Measurements from ENCODE around the gene DNER.

Gene DNER

DNA sequence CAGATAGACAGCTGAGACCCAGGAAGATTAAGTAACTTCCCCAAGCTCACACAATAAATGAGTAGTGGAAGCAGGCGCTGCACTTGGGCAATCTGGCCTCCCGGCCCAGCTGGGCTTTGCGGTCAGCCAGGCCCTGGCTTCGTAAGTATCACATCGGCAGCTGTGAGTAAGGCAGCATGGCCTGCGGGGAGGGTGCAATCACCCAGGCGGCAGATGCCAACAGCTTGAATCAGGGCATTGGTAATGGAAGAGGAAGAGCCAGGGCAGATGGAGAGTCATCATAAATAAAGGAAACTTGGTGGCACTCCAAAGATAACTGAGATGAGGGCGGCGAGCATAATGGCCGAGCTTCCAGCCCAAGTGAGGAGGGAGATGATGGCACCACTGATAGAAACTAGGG is 225.3 kb downstream of the DNER start:
- peak; percentile 31 for DNase-seq (ENCODE audit: low read depth)

- DNase-seq (ENCODE audit: low read depth) = no peak
Measured at GRCh38 chr2:229488232-229488631, 226.1 kb downstream of the DNER start.

DNA sequence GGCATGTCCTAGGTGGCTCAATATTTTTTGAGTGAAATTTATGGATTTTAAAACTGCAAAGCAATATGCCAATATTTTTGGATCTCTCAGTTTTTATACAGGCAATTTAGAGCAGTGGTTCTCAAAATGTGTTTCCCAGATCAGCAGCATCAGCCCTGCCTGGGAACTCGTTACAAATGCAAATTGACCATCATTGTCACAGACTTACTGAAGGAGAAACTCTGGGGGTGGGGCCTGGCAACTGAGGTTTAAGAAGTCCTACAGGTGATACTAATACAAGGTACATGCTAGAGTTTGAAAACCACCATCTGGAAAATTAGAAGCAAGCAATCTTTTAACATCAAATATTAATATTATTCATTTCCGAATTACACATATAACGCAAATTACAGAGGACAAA is 227.7 kb downstream of the DNER start:
- no peak for DNase-seq (ENCODE audit: low read depth)

DNA sequence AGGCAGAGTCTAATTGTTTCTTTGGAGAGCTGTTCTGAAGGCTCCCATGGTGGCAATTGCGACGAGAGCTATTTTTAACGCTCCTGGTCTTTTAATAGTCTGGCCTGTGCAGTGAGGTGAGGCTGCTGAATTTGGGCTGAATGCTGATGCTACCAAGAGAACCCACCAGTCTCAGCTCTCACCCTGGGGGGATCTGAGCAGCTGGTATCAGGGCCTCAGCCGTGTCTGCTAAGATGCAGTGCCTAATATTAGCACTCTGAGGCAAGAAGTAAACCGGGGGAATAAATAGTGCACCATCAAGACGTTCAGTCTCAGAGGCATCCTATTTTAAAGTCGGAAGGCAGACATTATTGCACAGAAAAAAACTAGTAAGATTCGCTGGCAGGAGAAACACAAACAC is 228.5 kb downstream of the DNER start:
- no peak for DNase-seq (ENCODE audit: low read depth)

DNA sequence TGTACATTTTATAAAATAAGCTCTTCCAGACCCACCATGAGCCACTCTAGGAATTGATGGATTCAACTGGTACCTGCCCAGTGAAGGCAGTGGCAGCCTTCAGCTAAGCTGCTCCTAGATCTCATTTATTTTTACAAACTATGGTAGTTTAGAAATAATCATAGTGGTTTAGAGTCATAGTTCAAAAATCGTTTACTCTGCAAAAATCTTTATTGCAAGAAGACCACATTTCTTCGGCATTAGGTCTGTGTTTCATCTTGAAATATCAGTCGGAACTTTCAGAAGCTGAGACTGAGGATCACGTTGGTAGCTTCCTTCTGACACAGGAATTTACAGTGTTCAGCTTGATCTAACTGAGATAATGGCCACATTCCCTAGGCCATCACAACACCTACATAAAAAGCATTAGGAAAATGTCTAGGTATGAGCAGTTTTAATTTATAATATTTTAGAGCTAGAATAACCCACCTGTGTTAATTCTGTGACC is 237.0 kb downstream of the DNER start:
- no peak for DNase-seq (ENCODE audit: low read depth)

GRCh38 chr2:229475778-229476177 is 238.6 kb downstream of the DNER start:
- DNase-seq (ENCODE audit: low read depth) = no peak

GRCh38 chr2:229474125-229474524 is 240.2 kb downstream of the DNER start:
- no peak for DNase-seq (ENCODE audit: low read depth)

GRCh38 chr2:229470781-229471180 is 243.6 kb downstream of the DNER start:
- no peak for DNase-seq (ENCODE audit: low read depth)

DNA sequence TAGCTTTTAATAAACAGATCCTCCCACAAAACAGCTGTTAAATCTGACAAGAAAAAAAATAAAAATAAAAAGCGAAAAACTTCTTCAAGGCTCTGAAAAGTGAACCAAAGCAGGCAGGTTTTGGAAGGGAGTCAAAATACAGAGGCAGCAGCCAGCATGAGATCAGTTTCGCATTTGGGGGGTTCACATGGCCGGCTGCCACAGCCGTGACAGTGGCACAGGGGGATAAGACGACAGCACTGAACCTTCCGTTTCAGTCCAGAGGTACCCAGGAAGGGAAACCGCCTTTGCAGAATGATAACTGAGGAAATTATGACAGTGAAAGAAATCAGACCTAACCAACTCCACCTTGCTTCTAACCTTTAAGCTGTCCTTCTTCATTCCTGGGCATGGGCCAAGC is 246.6 kb downstream of the DNER start:
- no peak for DNase-seq (ENCODE audit: low read depth)

DNA sequence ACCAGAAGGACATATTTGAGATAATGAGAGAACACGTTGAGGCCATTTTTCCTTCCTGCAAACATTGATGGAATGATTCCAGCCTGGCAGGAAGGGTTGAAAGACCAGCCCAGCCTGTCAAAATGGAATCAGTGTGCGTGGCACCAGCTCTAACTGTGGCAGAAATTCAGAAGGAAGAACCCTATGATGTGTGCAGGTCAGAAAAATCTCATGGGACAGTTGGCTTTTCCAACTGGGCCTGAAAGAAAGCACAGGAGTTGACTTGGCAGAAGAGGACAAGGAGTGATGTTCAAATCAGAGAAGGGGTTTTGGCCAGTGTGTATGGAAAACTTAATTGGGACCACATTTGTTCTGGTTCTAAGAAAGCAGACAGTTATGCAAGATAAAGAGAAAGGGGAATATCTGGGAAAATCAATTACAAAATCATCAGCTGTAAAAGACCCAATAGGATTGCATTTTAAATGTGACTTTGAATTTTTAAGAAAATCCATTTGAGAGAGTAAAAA is 250.5 kb downstream of the DNER start:
- peak; percentile 49 for DNase-seq (ENCODE audit: low read depth)

- DNase-seq (ENCODE audit: low read depth) = no peak
Measured at GRCh38 chr2:229462112-229462511, 252.2 kb downstream of the DNER start.

DNA sequence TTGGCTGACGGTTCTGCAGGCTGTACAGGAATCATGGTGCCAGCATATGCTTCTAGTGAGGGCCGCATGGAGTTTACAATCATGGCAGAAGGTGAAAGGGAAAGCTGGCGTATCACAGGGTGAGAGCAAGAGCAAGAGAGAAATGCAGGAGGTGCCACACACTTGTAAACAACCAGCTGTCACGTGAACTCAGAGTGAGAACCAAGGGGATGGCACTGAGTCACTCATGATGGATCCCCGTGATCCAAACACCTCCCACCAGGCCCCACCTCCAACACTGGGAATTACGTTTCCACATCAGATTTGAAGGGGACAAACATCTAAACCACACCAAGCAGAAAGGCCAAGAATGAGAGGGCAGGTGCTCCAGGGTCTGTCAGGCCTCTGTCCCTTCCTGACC is 258.3 kb downstream of the DNER start:
- no peak for DNase-seq (ENCODE audit: low read depth)

DNA sequence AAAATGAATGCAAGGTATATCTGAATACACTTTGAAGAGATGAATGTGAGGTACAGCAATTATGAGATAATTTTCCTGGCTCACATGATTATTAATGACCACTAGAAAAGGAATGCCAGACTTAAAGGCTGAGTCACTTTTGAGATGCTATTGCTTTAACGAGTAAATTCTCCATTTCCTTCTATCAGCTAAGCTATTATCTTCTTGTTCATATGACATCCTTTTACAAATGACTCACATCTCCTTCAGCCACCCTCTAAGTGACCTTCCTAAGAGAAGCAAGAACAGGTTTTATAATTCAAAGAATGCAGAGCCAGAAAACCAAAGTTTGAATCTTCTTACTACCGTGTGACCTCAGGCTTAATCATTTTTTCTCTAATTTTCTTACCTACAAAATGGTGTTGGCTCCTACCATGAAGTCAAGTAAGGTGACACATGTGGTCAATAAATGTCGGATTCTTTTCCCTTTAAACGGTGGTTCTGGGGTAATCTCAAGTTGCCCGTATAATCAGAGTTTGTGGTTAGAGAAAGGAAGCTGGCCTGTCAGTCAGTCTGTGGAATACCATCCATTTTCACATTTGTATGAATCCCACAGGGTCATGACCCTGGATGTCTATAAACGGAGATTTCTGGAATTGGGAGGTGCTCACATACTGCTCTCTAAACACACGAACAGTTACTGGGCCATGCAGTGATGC is 259.3 kb downstream of the DNER start:
- peak; percentile 13 for DNase-seq (ENCODE audit: low read depth)

DNA sequence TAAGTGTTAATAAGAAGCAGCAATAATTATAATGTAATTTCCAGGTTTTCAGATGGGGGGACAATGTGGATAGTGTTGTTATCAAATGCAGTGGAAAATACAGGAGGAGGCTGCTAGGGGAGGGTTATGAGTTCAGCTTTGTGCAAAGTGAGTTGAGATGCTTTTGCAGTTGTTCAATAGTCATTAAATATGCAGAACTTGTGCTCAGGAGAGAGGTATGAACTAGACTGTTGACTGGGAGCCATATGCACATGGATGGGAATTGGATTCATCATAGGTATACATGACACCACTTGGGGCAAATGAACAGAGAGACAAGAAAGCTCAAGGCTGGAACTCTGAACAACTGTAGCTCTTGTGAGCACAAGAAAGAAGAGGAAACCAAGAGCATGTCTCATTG is 261.1 kb downstream of the DNER start:
- no peak for DNase-seq (ENCODE audit: low read depth)

DNA sequence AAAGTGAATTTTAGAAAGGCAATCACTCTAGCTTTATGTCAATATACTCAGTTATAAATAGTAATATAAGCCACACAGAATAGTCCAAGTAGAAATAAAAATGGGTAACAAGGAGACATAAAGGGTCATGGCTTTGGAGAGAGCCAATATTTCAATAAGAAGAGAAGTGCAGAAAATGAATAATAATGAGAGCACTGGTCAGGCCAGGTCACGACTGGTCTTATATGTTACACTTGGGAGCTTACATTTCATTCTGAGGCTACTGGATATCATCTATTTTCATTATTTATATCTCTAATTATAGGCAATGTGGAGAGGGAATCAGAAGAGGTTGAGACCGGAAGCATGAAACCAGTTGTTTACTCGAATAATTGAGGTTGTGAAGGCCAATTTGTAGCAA is 262.5 kb downstream of the DNER start:
- no peak for DNase-seq (ENCODE audit: low read depth)

- DNase-seq (ENCODE audit: low read depth) = no peak
Measured at GRCh38 chr2:229447227-229447626, 267.1 kb downstream of the DNER start.

- DNase-seq (ENCODE audit: low read depth) = no peak
Measured at GRCh38 chr2:229446350-229446749, 268.0 kb downstream of the DNER start.

- DNase-seq (ENCODE audit: low read depth) = peak; percentile 31
Measured at GRCh38 chr2:229445501-229446211, 268.7 kb downstream of the DNER start.

DNA sequence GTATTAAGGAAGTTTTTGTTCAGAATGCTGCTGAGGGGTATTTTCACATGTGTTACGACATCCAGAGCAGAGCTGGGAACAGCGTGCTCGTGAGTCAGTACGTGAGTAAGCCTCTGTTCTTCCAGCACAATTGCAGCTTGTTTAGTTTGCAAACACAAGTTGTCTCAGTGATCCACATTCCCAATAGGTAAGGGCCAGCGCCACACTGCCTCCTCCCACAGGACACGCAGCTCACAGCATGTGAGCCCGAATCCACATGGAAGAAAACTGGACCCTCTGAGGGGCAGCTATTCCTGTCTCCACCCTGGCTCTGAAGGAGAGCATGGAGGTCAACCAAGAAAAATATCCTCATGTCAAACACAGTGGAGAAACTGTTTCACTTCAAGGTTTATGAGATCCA is 269.3 kb downstream of the DNER start:
- peak; percentile 98 for DNase-seq (ENCODE audit: low read depth)

DNA sequence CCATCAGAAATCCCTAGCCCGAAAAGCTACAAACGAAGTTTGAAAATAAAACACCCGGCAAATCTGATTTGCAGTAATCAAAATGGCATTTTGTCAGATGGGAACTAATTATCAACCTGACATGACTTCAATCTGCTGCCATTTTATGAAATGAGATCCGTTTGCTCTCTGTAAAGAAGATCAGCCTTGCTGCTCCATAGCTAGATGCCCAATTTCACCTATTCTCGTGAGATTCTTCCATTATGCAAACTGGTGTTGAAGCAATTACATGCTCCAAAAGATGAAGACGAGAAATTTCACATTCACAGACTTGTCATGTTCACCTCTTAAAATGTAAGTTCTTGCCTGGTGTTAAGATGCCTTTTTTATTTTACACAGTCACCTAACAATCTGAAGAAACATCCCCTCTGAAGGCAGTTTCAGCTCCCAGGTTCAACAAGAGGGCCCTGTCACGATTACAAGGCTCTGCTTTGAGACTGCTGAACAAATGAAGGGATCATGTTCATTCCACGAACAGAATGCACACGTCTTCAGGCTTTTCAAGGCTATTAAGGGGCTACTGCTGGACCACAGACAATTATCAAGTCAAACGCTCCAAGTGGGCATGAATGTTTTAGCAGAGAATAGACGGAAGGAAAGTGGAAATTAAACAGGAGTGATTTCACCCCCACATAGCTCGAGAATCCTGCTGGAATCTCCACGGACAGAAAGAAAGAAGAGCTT is 270.6 kb downstream of the DNER start:
- DNase-seq (ENCODE audit: low read depth) = no peak

- DNase-seq (ENCODE audit: low read depth) = no peak
Measured at GRCh38 chr2:229443141-229443540, 271.2 kb downstream of the DNER start.

- DNase-seq (ENCODE audit: low read depth) = no peak
Measured at GRCh38 chr2:229438430-229439159, 275.8 kb downstream of the DNER start.
